Parathyroid adenoma (tissue), 2 donors: ENCODE measurements around the gene USPL1.
A peak's percentile ranks its signal among the peaks of the same experiment; 100 is the strongest.

ENCODE experiments used
- H2AFZ ChIP-seq: fragments of 300-600 bp; sonication (generic); one replicate; pipeline ENCODE4 v1.7.0; 2017; ENCODE audit warnings: antibody characterized with exemption, mild to moderate bottlenecking
- H3K27ac ChIP-seq: fragments of 300-600 bp; sonication (generic); one replicate; pipeline ENCODE4 v1.7.0; 2017
- H3K27me3 ChIP-seq: fragments of 300-600 bp; sonication (generic); one replicate; pipeline ENCODE4 v1.7.0; 2017; ENCODE audit warnings: low read length; ENCODE audit not compliant: control insufficient read depth, insufficient read depth
- H3K36me3 ChIP-seq: fragments of 300-600 bp; sonication (generic); one replicate; pipeline ENCODE4 v1.7.0; 2017; ENCODE audit warnings: low read length; ENCODE audit not compliant: control insufficient read depth, insufficient read depth
- H3K4me1 ChIP-seq: fragments of 300-600 bp; sonication (generic); one replicate; pipeline ENCODE4 v1.7.0; 2017; ENCODE audit warnings: control low read depth
- H3K4me2 ChIP-seq: fragments of 300-600 bp; sonication (generic); one replicate; pipeline ENCODE4 v1.7.0; 2017; ENCODE audit warnings: low read length
- H3K4me3 ChIP-seq: fragments of 300-600 bp; sonication (generic); one replicate; pipeline ENCODE4 v1.7.0; 2017; ENCODE audit warnings: low read depth, low read length
- H3K79me2 ChIP-seq: fragments of 300-600 bp; sonication (generic); one replicate; pipeline ENCODE4 v1.7.0; 2017; ENCODE audit warnings: control low read depth
- H3K9ac ChIP-seq: fragments of 300-600 bp; sonication (generic); one replicate; pipeline ENCODE4 v1.7.0; 2017; ENCODE audit warnings: mild to moderate bottlenecking
- H3K9me3 ChIP-seq: fragments of 300-600 bp; sonication (generic); one replicate; pipeline ENCODE4 v1.7.0; 2017; ENCODE audit warnings: low read length; ENCODE audit not compliant: control insufficient read depth
- CTCF ChIP-seq: fragments of 300-600 bp; sonication (generic); IDR thresholded peaks from one replicate; pipeline ENCODE4 v1.7.0; 2017; ENCODE audit warnings: antibody characterized with exemption, mild to moderate bottlenecking
- donor health status: primary hyperparathyroidism.

Gene USPL1

DNA sequence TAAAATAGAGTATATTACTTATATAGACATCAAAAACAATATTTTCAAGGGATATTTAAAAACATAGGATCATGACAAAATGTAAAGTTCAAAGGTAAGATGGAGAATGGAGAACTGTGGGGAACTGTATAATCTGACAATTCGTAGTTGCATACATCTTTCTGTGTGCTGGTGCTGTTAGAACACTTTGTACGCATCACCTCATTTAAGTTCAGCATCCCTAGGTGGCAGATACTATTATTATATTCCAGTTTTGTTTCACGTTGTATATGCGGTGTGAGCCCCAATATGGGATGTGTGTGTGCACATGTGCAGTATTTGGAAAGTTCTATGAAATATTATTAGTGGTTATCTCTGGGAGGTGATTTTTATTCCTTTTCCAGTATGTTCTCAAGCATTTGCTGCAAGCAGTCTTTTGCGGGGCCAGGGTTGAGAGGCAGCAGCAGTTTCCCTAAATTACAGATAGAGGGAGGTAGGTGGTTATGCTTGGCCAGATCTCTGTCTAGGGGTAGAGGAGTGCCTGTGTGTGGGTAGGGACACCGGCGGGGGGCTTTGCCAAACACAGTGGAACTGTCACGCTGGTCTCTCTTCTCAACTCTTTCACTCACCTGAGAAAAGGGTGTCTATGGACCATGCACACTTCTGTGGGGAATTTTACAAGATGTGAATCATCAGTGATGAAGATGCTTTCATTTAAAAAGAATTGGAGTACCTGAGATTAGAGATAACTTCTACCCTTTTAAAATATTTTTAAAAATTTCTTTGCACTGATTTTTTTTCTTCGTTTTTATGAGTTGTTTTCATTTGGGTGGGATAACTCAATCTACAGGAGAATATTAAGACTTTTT is 62.0 kb downstream of the USPL1 start:
- peak; percentile 5 for TF ChIP-seq CTCF
- no peak overlapping the region for H3K4me2 ChIP-seq
- no peak overlapping the region for H3K4me3 ChIP-seq
- no peak overlapping the region for H3K9ac ChIP-seq
- H3K27ac ChIP-seq: no peak overlapping the region
- no peaks in the 10 kb centered on the region for H3K4me1 ChIP-seq
- H3K79me2 ChIP-seq: no peaks in the 10 kb centered on the region
- no peak overlapping the region for H2AFZ ChIP-seq
- no peaks in the 10 kb centered on the region for H3K27me3 ChIP-seq
- H3K36me3 ChIP-seq: no peaks in the 10 kb centered on the region
- H3K9me3 ChIP-seq: no peaks in the 10 kb centered on the region

- Histone ChIP-seq H3K27ac (no peak overlapping the region), H3K4me1 (no peaks in the 10 kb centered on the region), H3K27me3 (no peaks in the 10 kb centered on the region), H2AFZ (no peak overlapping the region), H3K4me3 (no peak overlapping the region), H3K79me2 (no peaks in the 10 kb centered on the region), H3K36me3 (no peaks in the 10 kb centered on the region), H3K9me3 (no peaks in the 10 kb centered on the region), H3K4me2 (no peak overlapping the region), H3K9ac (no peak overlapping the region)
- TF ChIP-seq CTCF: no peak
These were observed 64.1 kb downstream of the USPL1 start for GRCh38 chr13:30681843-30682242.

GRCh38 chr13:30685320-30685859 is 67.7 kb downstream of the USPL1 start:
- H3K27ac ChIP-seq: no peak overlapping the region

DNA sequence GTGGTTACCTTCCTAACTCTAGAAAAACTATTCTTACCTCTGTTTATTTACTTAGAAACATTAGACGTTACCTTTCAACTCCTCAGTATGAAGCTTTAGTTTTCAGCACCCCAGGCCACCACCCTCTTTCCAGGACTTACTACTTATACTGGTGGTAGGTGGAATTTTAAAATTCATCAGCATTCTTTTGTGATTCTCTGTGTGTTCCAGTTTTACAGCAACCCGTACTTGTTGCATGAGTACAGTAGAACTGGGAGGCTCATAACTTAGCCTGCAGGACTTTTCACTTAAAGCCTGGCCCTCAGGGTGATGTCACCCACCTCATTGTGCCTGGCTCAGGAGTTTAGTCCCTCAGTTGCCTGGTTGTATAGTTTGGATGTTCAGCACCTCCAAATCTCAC is 68.3 kb downstream of the USPL1 start:
- Histone ChIP-seq H2AFZ (no peak overlapping the region), H3K4me1 (no peaks in the 10 kb centered on the region), H3K9ac (no peak overlapping the region), H3K27ac (no peak overlapping the region), H3K27me3 (no peaks in the 10 kb centered on the region), H3K4me2 (no peak overlapping the region), H3K79me2 (no peaks in the 10 kb centered on the region), H3K36me3 (no peaks in the 10 kb centered on the region), H3K9me3 (no peaks in the 10 kb centered on the region), H3K4me3 (no peak overlapping the region)
- no peak for TF ChIP-seq CTCF

More at GRCh38 chr13:30685320-30685859, 67.7 kb downstream of the USPL1 start:
- H3K4me3 ChIP-seq: no peak overlapping the region
- no peaks in the 10 kb centered on the region for H3K4me1 ChIP-seq
- H3K36me3 ChIP-seq: no peaks in the 10 kb centered on the region
- no peak overlapping the region for H3K4me2 ChIP-seq
- no peaks in the 10 kb centered on the region for H3K27me3 ChIP-seq
- no peaks in the 10 kb centered on the region for H3K79me2 ChIP-seq
- no peak overlapping the region for H3K9ac ChIP-seq
- H2AFZ ChIP-seq: no peak overlapping the region
- H3K9me3 ChIP-seq: no peaks in the 10 kb centered on the region
- no peak for TF ChIP-seq CTCF
